Transverse colon (tissue), 3 donors: Measurements from ENCODE around the gene CPA3.

Experiments used
- CTCF ChIP-seq, 5 experiments: fragments of 200-600 bp in 3 of 5; fragments of 450-650 bp in 2 of 5; sonication (generic) in 3 of 5; IDR thresholded peaks; 1 replicate in 2 of 5; 2 replicates in 3 of 5; pipeline ENCODE4 v1.5.1; 2016 to 2017; ENCODE audit warnings: antibody characterized with exemption in 5 of 5, inconsistent platforms in 3 of 5, mild to moderate bottlenecking in 2 of 5, moderate library complexity in 1 of 5
- POLR2A ChIP-seq: fragments of 450-650 bp; IDR thresholded peaks from one replicate; pipeline ENCODE4 v1.6.1; 2016; ENCODE audit warnings: antibody characterized with exemption, mild to moderate bottlenecking, moderate library complexity

DNA sequence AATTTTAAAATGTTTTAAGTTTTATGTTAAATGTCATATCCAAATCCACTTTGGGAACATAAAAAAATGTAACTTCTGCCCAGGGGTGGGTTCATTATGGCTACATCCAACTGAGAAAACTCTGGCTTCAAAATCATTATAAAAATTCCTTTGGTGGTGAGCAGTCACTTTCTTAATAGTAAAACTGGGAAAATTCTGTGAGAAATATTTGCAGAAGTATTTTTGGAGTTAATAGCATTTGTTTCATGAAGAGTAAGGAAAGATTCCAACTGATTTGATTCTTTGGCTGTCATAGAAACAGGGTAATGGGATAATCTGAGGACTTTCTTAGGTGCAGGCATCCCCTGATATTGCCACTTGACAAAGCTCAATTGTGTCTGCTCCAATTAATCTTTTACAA lies 38.8 kb downstream of the CPA3 start:
- TF ChIP-seq CTCF (IDR thresholded peaks at IDR 0.05): no peak
- no peak for TF ChIP-seq POLR2A
